Activated CD4-positive, alpha-beta memory T cell treated with anti-CD3 and anti-CD28 coated beads, Interleukin-2, amount 10 ng/mL, durations not matched to agents 7 days and 5 days (primary cell): ENCODE data around the gene ETNK2. TPM values are rescaled to one million over a fixed set of nuclear protein-coding genes. Genes with fewer than 3 reads are reported as not detected.

ENCODE experiments used
- CTCF ChIA-PET: fragments of 350-600 bp; sonication (Branson Sonifier 250); formaldehyde crosslinking; loops from one replicate; lab custom pipeline; 2021; ENCODE audit warnings: antibody characterized with exemption, inconsistent platforms; lab: Charles Lee
- POLR2A ChIA-PET: fragments of 350-600 bp; sonication (Branson Sonifier 250); formaldehyde crosslinking; loops from one replicate; lab custom pipeline; 2021; ENCODE audit warnings: antibody characterized with exemption; lab: Charles Lee
- DNase-seq: peaks from one replicate; pipeline ENCODE4 v3.0.0-alpha.2; 2020
- H3K27ac Mint-ChIP-seq: one replicate; pipeline ENCODE4 v1.8.0; 2021; ENCODE audit warnings: mild to moderate bottlenecking, mixed read lengths
- H3K27me3 Mint-ChIP-seq: one replicate; pipeline ENCODE4 v1.8.0; 2021; ENCODE audit warnings: mixed read lengths
- H3K36me3 Mint-ChIP-seq: one replicate; pipeline ENCODE4 v1.8.0; 2021; ENCODE audit warnings: low read depth, mixed read lengths
- H3K4me1 Mint-ChIP-seq: one replicate; pipeline ENCODE4 v1.8.0; 2021; ENCODE audit warnings: mixed read lengths
- H3K4me3 Mint-ChIP-seq: one replicate; pipeline ENCODE4 v1.8.0; 2021; ENCODE audit warnings: mild to moderate bottlenecking, mixed read lengths
- H3K9me3 Mint-ChIP-seq: one replicate; pipeline ENCODE4 v1.8.0; 2021; ENCODE audit warnings: mixed read lengths
- total RNA-seq, 2 experiments: library from RNA; stranded (reverse); gene quantifications; one replicate each; pipeline ENCODE4 v1.2.3, GENCODE V29; 2021

The ETNK2 gene
- total RNA-seq, 2 experiments from 2014 or later: 0.08 to 0.18 TPM

DNA sequence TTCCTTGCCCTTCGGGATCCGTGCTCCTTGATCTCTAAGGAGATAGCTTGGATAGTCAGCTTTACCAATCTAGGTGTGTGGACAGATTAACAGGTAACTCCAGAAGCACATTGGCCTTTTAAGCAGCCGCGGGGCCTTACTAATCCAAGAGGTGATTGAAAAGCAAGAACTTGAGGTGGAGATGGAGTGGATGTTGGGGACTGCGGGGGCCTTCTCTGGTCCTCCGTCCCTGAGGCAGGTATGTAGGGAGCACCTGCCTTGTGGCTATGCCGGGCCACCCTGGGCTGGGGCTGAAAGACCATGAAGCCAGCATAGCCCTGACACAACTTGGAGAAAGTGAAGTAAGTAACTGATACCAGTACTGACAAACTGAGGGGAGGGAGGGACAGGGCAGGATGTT, 68.4 kb downstream of the ETNK2 start:
- POLR2A ChIA-PET: no interaction called here
- Mint-ChIP-seq H3K36me3 (no peaks in the 10 kb centered on the region), H3K9me3 (no peaks in the 10 kb centered on the region), H3K27me3 (peaks cover 2% of the 10 kb centered on the region), H3K4me1 (peaks cover 8% of the 10 kb centered on the region), H3K27ac (no peak overlapping the region), H3K4me3 (no peak overlapping the region)
- DNase-seq: no peak
- CTCF ChIA-PET: no interaction called here

DNA sequence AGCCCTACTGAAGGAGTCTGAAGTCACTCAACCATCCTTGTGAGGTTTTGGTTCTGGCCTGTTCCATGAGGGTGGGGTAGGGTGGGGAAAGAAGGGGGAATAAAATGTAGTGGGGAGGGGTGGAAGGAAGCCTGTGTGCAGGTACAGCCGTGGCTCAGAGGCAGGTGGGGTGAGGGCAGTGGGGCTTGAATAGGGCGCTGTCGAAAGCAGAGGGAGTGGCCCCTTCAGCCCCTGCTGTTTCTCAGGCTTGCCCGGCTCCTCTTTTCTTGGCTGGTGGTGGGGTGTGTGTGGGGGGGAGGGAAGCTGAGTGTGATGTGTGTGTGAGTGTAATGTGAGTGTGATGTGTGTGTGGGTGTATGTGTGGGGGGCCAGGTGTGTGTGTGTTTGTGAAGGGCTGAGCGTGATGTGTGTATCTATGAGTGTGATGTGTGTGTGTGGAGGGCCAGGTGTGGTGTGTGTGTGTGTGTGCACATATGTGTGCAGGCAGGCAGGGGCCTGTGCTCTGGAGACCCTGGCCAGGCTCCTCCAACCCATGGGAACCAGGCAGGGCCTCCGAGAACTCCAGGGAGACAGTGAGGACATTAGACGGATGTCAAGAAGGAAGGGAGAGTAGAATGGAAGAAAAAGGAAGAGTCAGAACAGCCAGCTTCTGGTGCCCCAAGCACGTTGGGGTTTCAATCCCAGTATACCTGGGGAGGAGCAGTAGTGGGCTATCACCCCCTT, 69.9 kb downstream of the ETNK2 start:
- H3K36me3 Mint-ChIP-seq: no peaks in the 10 kb centered on the region
- ChIA-PET CTCF (no interaction called here), POLR2A (no interaction called here)
- DNase-seq: no peak
- H3K4me1 Mint-ChIP-seq: peaks cover 6% of the 10 kb centered on the region
- no peak overlapping the region for H3K4me3 Mint-ChIP-seq
- H3K27me3 Mint-ChIP-seq: peaks cover 14% of the 10 kb centered on the region
- H3K27ac Mint-ChIP-seq: no peak overlapping the region
- no peaks in the 10 kb centered on the region for H3K9me3 Mint-ChIP-seq

DNA sequence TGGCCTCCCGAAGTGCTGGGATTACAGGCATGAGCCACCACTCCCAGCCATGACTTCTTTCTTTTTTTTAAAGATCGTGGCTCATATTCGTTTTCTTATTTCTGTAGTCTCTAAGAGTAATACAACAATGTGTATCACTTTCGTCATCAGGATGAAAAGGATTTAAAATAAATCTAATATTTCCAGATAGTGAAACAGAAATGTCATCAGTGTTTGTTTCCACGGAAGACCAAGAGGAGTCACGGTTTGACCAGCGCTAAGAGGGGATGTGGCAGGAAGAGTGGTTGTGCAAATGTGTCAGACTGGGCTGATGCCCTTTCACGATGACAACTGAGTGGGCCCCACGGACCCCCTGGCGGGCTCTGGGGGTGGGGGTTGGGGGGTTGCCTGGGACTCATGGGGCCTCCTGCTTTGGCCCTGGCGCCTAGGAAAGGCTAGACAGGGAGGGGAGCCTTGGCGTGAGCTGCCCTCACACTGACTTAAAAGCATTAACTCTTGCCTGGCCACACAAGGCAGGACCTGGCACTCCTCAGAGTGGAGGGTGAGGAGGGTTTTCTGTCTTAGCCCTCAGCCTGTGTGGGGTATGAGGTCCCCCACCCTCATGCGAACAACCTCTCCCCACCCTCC, 70.6 kb downstream of the ETNK2 start:
- ChIA-PET POLR2A (no interaction called here), CTCF (no interaction called here)
- H3K27ac Mint-ChIP-seq: no peak overlapping the region
- H3K36me3 Mint-ChIP-seq: no peaks in the 10 kb centered on the region
- H3K27me3 Mint-ChIP-seq: peaks cover 21% of the 10 kb centered on the region
- H3K4me3 Mint-ChIP-seq: no peak overlapping the region
- DNase-seq: no peak
- peaks cover 7% of the 10 kb centered on the region for H3K4me1 Mint-ChIP-seq
- H3K9me3 Mint-ChIP-seq: no peaks in the 10 kb centered on the region

Other genes starting within 250 kb of the ETNK2 start
- gene SOX13, start 78.9 kb downstream of the ETNK2 start, total RNA-seq: 1 to 10 TPM; 7.4 to 7.8 TPM
- gene REN, start 14.3 kb upstream of the ETNK2 start, total RNA-seq: not detected
- gene KISS1, start 44.4 kb upstream of the ETNK2 start, total RNA-seq: not detected
- gene GOLT1A, start 61.9 kb upstream of the ETNK2 start, total RNA-seq: not detected
- gene PLEKHA6, start 207.9 kb upstream of the ETNK2 start, total RNA-seq: not detected